HepG2 (cell line): ENCODE measurements around the gene ICAM5. TPM values are rescaled to one million over a fixed set of nuclear protein-coding genes. Genes with fewer than 3 reads are reported as not detected.
A peak's percentile ranks its signal among the peaks of the same experiment; 100 is the strongest.

Source experiments
- ATAC-seq: fragments of 200-7000 bp; cut with Tn5 transposase; 3 replicates; pipeline ENCODE4 v1.9.1; 2020; ENCODE audit warnings: mild to moderate bottlenecking, moderate library complexity
- BruUV-seq: library from RNA; stranded (reverse); fragments of 400-500 nt; replicated peaks from 2 replicates; lab custom pipeline; 2021; lab: Mats Ljungman, UMichigan
- CTCF ChIA-PET: fragments of 300-600 bp; formaldehyde crosslinking; extraction: SDS; loops from one replicate; lab custom pipeline; 2021; ENCODE audit warnings: low total read pairs, inconsistent platforms, low intra/inter-chr PET ratio; lab: Yijun Ruan, JAX
- POLR2A ChIA-PET: fragments of 350-600 bp; sonication (Branson Sonifier 250); formaldehyde crosslinking; loops from one replicate; lab custom pipeline; 2020; ENCODE audit warnings: antibody characterized with exemption, inconsistent platforms; lab: Yijun Ruan, JAX
- DNase-seq: peaks from one replicate; pipeline ENCODE4 v3.0.0-alpha.2; 2015; ENCODE audit warnings: low spot score
- FAIRE-seq: peaks from 3 replicates; lab custom pipeline; 2011; peaks lifted over from hg19 to GRCh38; lab: Jason Lieb, UNC
- H2AFZ ChIP-seq: one replicate; pipeline ENCODE4 v1.6.1; 2011; ENCODE audit warnings: low read length, inconsistent platforms
- H3K27ac ChIP-seq: fragments of 300-600 bp; 3 replicates; pipeline ENCODE4 v1.8.0; 2011; ENCODE audit warnings: mixed run types, mild to moderate bottlenecking, mixed read lengths, low read length, inconsistent platforms; ENCODE audit not compliant: insufficient read depth; ENCODE audit errors: extremely low read length
- H3K27me3 ChIP-seq, 2 experiments: fragments of 200-600 bp in 1 of 2; 2 replicates in 1 of 2; 3 replicates in 1 of 2; pipeline versions ENCODE4 v1.6.0 to v1.8.0; 2011; ENCODE audit warnings: low read length in 2 of 2, mild to moderate bottlenecking in 2 of 2, moderate library complexity in 2 of 2, inconsistent platforms in 1 of 2; ENCODE audit not compliant: insufficient read depth in 2 of 2, control insufficient read depth in 1 of 2
- H3K36me3 ChIP-seq, 2 experiments: fragments of 200-600 bp in 1 of 2; replicated peaks in 1 of 2; 2 replicates in 1 of 2; 3 replicates in 1 of 2; pipeline versions ENCODE4 v1.5.1 to v1.8.0; 2011; ENCODE audit warnings: low read length in 2 of 2, inconsistent platforms in 1 of 2; ENCODE audit not compliant: insufficient read depth in 2 of 2, control insufficient read depth in 1 of 2
- H3K4me1 ChIP-seq: 2 replicates; pipeline ENCODE4 v1.5.1; 2012; ENCODE audit warnings: low read length, inconsistent platforms; ENCODE audit not compliant: insufficient read depth
- H3K4me2 ChIP-seq: 2 replicates; pipeline ENCODE4 v1.6.0; 2011; ENCODE audit warnings: low read depth, low read length, inconsistent platforms
- H3K4me3 ChIP-seq, 3 experiments: fragments of 200-600 bp in 1 of 3; sonication (generic), shearing (Covaris generic) in 1 of 3; replicated peaks in 1 of 3; 2 replicates each; pipeline ENCODE4 v1.5.1; 2011 to 2016; ENCODE audit warnings: low read length in 3 of 3, inconsistent platforms in 2 of 3, low read depth in 2 of 3, mild to moderate bottlenecking in 2 of 3, control low read depth in 1 of 3, mixed read lengths in 1 of 3; ENCODE audit not compliant: insufficient read depth in 1 of 3
- H3K79me2 ChIP-seq: one replicate; pipeline ENCODE4 v1.6.1; 2011; ENCODE audit warnings: low read length, inconsistent platforms; ENCODE audit not compliant: insufficient read depth
- H3K9ac ChIP-seq: 2 replicates; pipeline ENCODE4 v1.6.0; 2011; ENCODE audit warnings: mild to moderate bottlenecking, low read depth, low read length, inconsistent platforms; ENCODE audit not compliant: insufficient read depth
- H3K9me3 ChIP-seq: 2 replicates; pipeline ENCODE4 v1.5.1; 2012; ENCODE audit warnings: mild to moderate bottlenecking, low read length
- H4K20me1 ChIP-seq: 2 replicates; pipeline ENCODE4 v1.6.0; 2011; ENCODE audit warnings: inconsistent platforms, mild to moderate bottlenecking, low read length, moderate library complexity; ENCODE audit not compliant: insufficient read depth
- AGO2 ChIP-seq: fragments of 200-400 bp; formaldehyde crosslinking; optimal IDR thresholded peaks from 2 replicates; pipeline ENCODE3; 2017; ENCODE audit warnings: mild to moderate bottlenecking, low read depth, low read length, moderate library complexity
- ZNF703 ChIP-seq: sonication (generic); formaldehyde crosslinking; IDR thresholded peaks from 2 replicates; pipeline ENCODE4 v1.5.1; 2020; ENCODE audit warnings: missing genetic modification reagents, mild to moderate bottlenecking, moderate library complexity, borderline replicate concordance
- WGBS: methylation state at CpG from one replicate; pipeline ENCODE4 v1.1.6; 2017; ENCODE audit warnings: low lambda C conversion rate; 5-methylcytosine and 5-hydroxymethylcytosine counted together
- in situ Hi-C: cut with HindIII; loops from 2 replicates; pipeline ENCODE4 v1.10.0; 2017; ENCODE audit warnings: low pct_unique_long_range_greater_than_20kb; ENCODE audit not compliant: extremely low pct_ligation_motif_present
- intact Hi-C: fragments of 100-400 bp; cut with micrococcal nuclease; formaldehyde crosslinking; loops from one replicate; pipeline ENCODE4 v1.10.0; 2022; ENCODE audit not compliant: unreplicated experiment
- polyA plus RNA-seq, 8 experiments: library from polyadenylated mRNA; depleted of rRNA in 3 of 8; stranded (reverse) in 7 of 8; unstranded in 1 of 8; fragments of >200 nt; fragmentation: Illumina TruSeq in 4 of 8; extraction: Trizol in 4 of 8; gene quantifications; 2 replicates each; pipeline versions ENCODE4 v1.2.1 to v1.2.3, GENCODE V29; 2011 to 2016; ENCODE audit warnings: low read depth in 4 of 8, missing spikeins in 1 of 8, mixed read lengths in 1 of 8; ENCODE audit not compliant: insufficient read depth in 1 of 8
- total RNA-seq, 5 experiments: library from RNA; depleted of rRNA; stranded (reverse); fragments of >200 nt; fragmentation: Illumina TruSeq; extraction: Trizol; gene quantifications; 2 replicates each; pipeline ENCODE4 v1.2.3, GENCODE V29; 2016; ENCODE audit warnings: low read depth in 1 of 5
- TF ChIP-seq, protein P1 (sequence below): sonication (generic); formaldehyde crosslinking; IDR thresholded peaks from 2 replicates; pipeline ENCODE4 v1.4.0; 2020; ENCODE audit warnings: missing genetic modification reagents, borderline replicate concordance

The ICAM5 gene
- total and polyA plus RNA-seq, 2 of the 13 experiments (the other 11 are each of a cell fraction or from before 2014, with no cell fraction given) = 0.46 to 1.6 TPM

- no peak for FAIRE-seq
- no peaks in the 10 kb centered on the region for H4K20me1 ChIP-seq
- peaks cover 3% of the 10 kb centered on the region for H3K4me1 ChIP-seq
- no TSS peak for BruUV-seq
- H3K4me3 ChIP-seq = no peak within 1 kb of the TSS
- WGBS = 92% methylated on average over 16 of the region's 24 CpGs
- peaks cover 0 to 5% of the 10 kb centered on the region in 2 experiments; a peak in 1 of 5 replicates for H3K36me3 ChIP-seq
- no peaks in the 10 kb centered on the region; a peak in 1 of 5 replicates for H3K27me3 ChIP-seq
- no peak within 1 kb of the TSS for H2AFZ ChIP-seq
- H3K9me3 ChIP-seq = no peaks in the 10 kb centered on the region
- no peak within 1 kb of the TSS for H3K4me2 ChIP-seq
- TF ChIP-seq AGO2 (peak; percentile 73), ZNF703 (no peak)
- TF ChIP-seq, protein P1, sequence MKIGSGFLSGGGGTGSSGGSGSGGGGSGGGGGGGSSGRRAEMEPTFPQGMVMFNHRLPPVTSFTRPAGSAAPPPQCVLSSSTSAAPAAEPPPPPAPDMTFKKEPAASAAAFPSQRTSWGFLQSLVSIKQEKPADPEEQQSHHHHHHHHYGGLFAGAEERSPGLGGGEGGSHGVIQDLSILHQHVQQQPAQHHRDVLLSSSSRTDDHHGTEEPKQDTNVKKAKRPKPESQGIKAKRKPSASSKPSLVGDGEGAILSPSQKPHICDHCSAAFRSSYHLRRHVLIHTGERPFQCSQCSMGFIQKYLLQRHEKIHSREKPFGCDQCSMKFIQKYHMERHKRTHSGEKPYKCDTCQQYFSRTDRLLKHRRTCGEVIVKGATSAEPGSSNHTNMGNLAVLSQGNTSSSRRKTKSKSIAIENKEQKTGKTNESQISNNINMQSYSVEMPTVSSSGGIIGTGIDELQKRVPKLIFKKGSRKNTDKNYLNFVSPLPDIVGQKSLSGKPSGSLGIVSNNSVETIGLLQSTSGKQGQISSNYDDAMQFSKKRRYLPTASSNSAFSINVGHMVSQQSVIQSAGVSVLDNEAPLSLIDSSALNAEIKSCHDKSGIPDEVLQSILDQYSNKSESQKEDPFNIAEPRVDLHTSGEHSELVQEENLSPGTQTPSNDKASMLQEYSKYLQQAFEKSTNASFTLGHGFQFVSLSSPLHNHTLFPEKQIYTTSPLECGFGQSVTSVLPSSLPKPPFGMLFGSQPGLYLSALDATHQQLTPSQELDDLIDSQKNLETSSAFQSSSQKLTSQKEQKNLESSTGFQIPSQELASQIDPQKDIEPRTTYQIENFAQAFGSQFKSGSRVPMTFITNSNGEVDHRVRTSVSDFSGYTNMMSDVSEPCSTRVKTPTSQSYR (CRISPR knock-in tag) = no peak
- ChIA-PET CTCF (no interaction called here), POLR2A (interaction anchor here (0.8 to 1.4 kb wide), 2 partner anchors 10 to 25 kb away, joined by 3 to 4 read pairs; no protein-coding TSS in a partner anchor)
- in situ Hi-C loops = no loop called here
- DNase-seq = no peak
- intact Hi-C loops = no loop called here
- no peak within 1 kb of the TSS for H3K9ac ChIP-seq
- H3K27ac ChIP-seq = no peak within 1 kb of the TSS
- H3K79me2 ChIP-seq = peaks cover under 1% of the 10 kb centered on the region
- ATAC-seq = no peak
Observed at GRCh38 chr19:10309423-10309822, 19.7 kb downstream of the ICAM5 start, which contains the start of gene ZGLP1. TSS of gene ZGLP1 (minus strand) at chr19:10309815.
